Measurements from ENCODE around the gene ZBTB17.
"Not testable (repeated sequence)": the region's sequence is repeated elsewhere in the genome, so short reads cannot be mapped to it uniquely, and the experiment has no call there.

The ZBTB17 gene

GRCh38 chr1:16011936-16012589 is 36.2 kb upstream of the ZBTB17 start:
- no peak for DNase-seq (ENCODE audit: low read depth)

GRCh38 chr1:16010837-16011236 is 34.9 kb upstream of the ZBTB17 start:
- no peak for DNase-seq (ENCODE audit: low read depth)

GRCh38 chr1:16009678-16010077 is 33.8 kb upstream of the ZBTB17 start:
- DNase-seq (ENCODE audit: low read depth): no peak

- peak; percentile 58 for DNase-seq (ENCODE audit: low read depth)
These were observed 33.1 kb upstream of the ZBTB17 start for GRCh38 chr1:16009030-16009460.

GRCh38 chr1:16007671-16008341 is 31.9 kb upstream of the ZBTB17 start:
- no peak for DNase-seq (ENCODE audit: low read depth)

- peak; percentile 49 for DNase-seq (ENCODE audit: low read depth)
These were observed 30.9 kb upstream of the ZBTB17 start for GRCh38 chr1:16006552-16007485.

- DNase-seq (ENCODE audit: low read depth): no peak
These were observed 30.1 kb upstream of the ZBTB17 start for GRCh38 chr1:16006010-16006409.

GRCh38 chr1:16005597-16005996 is 29.7 kb upstream of the ZBTB17 start:
- DNase-seq (ENCODE audit: low read depth): no peak

GRCh38 chr1:16001274-16001673 is 25.4 kb upstream of the ZBTB17 start:
- not testable (repeated sequence) for DNase-seq (ENCODE audit: low read depth)

GRCh38 chr1:15998929-15999328 is 23.0 kb upstream of the ZBTB17 start:
- DNase-seq (ENCODE audit: low read depth): no peak

- no peak for DNase-seq (ENCODE audit: low read depth)
These were observed 21.9 kb upstream of the ZBTB17 start for GRCh38 chr1:15997637-15998280.

GRCh38 chr1:15997076-15997585 is 21.2 kb upstream of the ZBTB17 start:
- no peak for DNase-seq (ENCODE audit: low read depth)

- peak; percentile 69 for DNase-seq (ENCODE audit: low read depth)
These were observed 18.9 kb upstream of the ZBTB17 start for GRCh38 chr1:15994590-15995351.

- DNase-seq (ENCODE audit: low read depth): no peak
These were observed 18.2 kb upstream of the ZBTB17 start for GRCh38 chr1:15994081-15994480.

GRCh38 chr1:15993666-15994065 is 17.8 kb upstream of the ZBTB17 start:
- DNase-seq (ENCODE audit: low read depth): no peak

GRCh38 chr1:15992582-15993500 is 16.9 kb upstream of the ZBTB17 start:
- no peak for DNase-seq (ENCODE audit: low read depth)

- DNase-seq (ENCODE audit: low read depth): no peak
These were observed 16.3 kb upstream of the ZBTB17 start for GRCh38 chr1:15992187-15992553.

- DNase-seq (ENCODE audit: low read depth): no peak
These were observed 15.7 kb upstream of the ZBTB17 start for GRCh38 chr1:15991427-15992186.

- no peak for DNase-seq (ENCODE audit: low read depth)
These were observed 13.9 kb upstream of the ZBTB17 start for GRCh38 chr1:15989776-15990175.

All from iris pigment epithelial cell (primary cell).